Ramos (cell line): Measurements from ENCODE around the gene KLHL14.

Experiments used
- in situ Hi-C: fragments of 300-500 bp; cut with MboI; formaldehyde crosslinking; loops from one replicate; pipeline ENCODE4 v1.14.3; 2022; ENCODE audit warnings: low sequenced_read_pairs; ENCODE audit not compliant: unreplicated experiment

The KLHL14 gene

GRCh38 chr18:32770666-32771168 lies 2.1 kb downstream of the KLHL14 start:
- in situ Hi-C loops: no loop called here

- in situ Hi-C loops: no loop called here
These were observed 2.7 kb downstream of the KLHL14 start for GRCh38 chr18:32770054-32770665.

GRCh38 chr18:32769586-32770053 lies 3.2 kb downstream of the KLHL14 start:
- in situ Hi-C loops: no loop called here

GRCh38 chr18:32769071-32769585 lies 3.7 kb downstream of the KLHL14 start:
- in situ Hi-C loops: no loop called here

- in situ Hi-C loops: no loop called here
These were observed 5.4 kb downstream of the KLHL14 start for GRCh38 chr18:32767400-32767799.

GRCh38 chr18:32764611-32765244 lies 8.1 kb downstream of the KLHL14 start:
- in situ Hi-C loops: no loop called here

GRCh38 chr18:32763293-32763692 lies 9.5 kb downstream of the KLHL14 start:
- in situ Hi-C loops: no loop called here

- in situ Hi-C loops: no loop called here
These were observed 11.6 kb downstream of the KLHL14 start for GRCh38 chr18:32761231-32761630.

- in situ Hi-C loops: no loop called here
These were observed 12.4 kb downstream of the KLHL14 start for GRCh38 chr18:32760391-32760790.

GRCh38 chr18:32759611-32760167 lies 13.1 kb downstream of the KLHL14 start:
- in situ Hi-C loops: no loop called here

GRCh38 chr18:32754508-32755263 lies 18.1 kb downstream of the KLHL14 start:
- in situ Hi-C loops: no loop called here

- in situ Hi-C loops: no loop called here
These were observed 19.1 kb downstream of the KLHL14 start for GRCh38 chr18:32753656-32754260.

GRCh38 chr18:32750328-32750727 lies 22.5 kb downstream of the KLHL14 start:
- in situ Hi-C loops: no loop called here

- in situ Hi-C loops: no loop called here
These were observed 23.0 kb downstream of the KLHL14 start for GRCh38 chr18:32749809-32750208.

GRCh38 chr18:32742579-32742978 lies 30.2 kb downstream of the KLHL14 start:
- in situ Hi-C loops: no loop called here

- in situ Hi-C loops: no loop called here
These were observed 37.0 kb downstream of the KLHL14 start for GRCh38 chr18:32735781-32736180.

- in situ Hi-C loops: no loop called here
These were observed 38.4 kb downstream of the KLHL14 start for GRCh38 chr18:32734442-32734841.

- in situ Hi-C loops: no loop called here
These were observed 40.7 kb downstream of the KLHL14 start for GRCh38 chr18:32732165-32732564.

- in situ Hi-C loops: no loop called here
These were observed 42.2 kb downstream of the KLHL14 start for GRCh38 chr18:32730620-32731091.

GRCh38 chr18:32730068-32730467 lies 42.8 kb downstream of the KLHL14 start:
- in situ Hi-C loops: no loop called here
